Stomach smooth muscle (tissue), 2 donors: ENCODE data around the gene YEATS2.
"Not testable (repeated sequence)": the region's sequence is repeated elsewhere in the genome, so short reads cannot be mapped to it uniquely, and the experiment has no call there.

ENCODE experiments used
- H3K27ac ChIP-seq: one replicate; pipeline ENCODE4 v1.7.0; 2013; ENCODE audit warnings: mild to moderate bottlenecking, low read length, inconsistent platforms
- H3K27me3 ChIP-seq, 2 donors: one replicate each; pipeline ENCODE4 v1.7.0; 2013; ENCODE audit warnings: low read length in 2 of 2; ENCODE audit not compliant: insufficient read depth in 2 of 2, control insufficient read depth in 1 of 2
- H3K36me3 ChIP-seq, 2 donors: one replicate each; pipeline ENCODE4 v1.7.0; 2013; ENCODE audit warnings: low read length in 2 of 2; ENCODE audit not compliant: control insufficient read depth in 2 of 2, insufficient read depth in 2 of 2
- H3K4me1 ChIP-seq: one replicate; pipeline ENCODE4 v1.7.0; 2013; ENCODE audit warnings: low read length; ENCODE audit not compliant: control insufficient read depth, insufficient read depth
- H3K4me3 ChIP-seq, 2 donors: one replicate each; pipeline ENCODE4 v1.7.0; 2013; ENCODE audit warnings: low read length in 2 of 2
- H3K9ac ChIP-seq, 2 donors: one replicate each; pipeline ENCODE4 v1.7.0; 2013; ENCODE audit warnings: low read length in 2 of 2, mild to moderate bottlenecking in 1 of 2
- H3K9me3 ChIP-seq, 2 donors: one replicate each; pipeline ENCODE4 v1.7.0; 2013; ENCODE audit warnings: low read length in 2 of 2; ENCODE audit not compliant: control insufficient read depth in 2 of 2
- donor health status: healthy.
- donor health status: Pancreatic carcinoma.

Gene YEATS2

GRCh38 chr3:183690402-183690995, 7.1 kb upstream of the YEATS2 start:
- no peak overlapping the region for H3K4me3 ChIP-seq
- no peak overlapping the region for H3K9ac ChIP-seq
- H3K9me3 ChIP-seq, result no peaks in the 10 kb centered on the region
- no peaks in the 10 kb centered on the region for H3K36me3 ChIP-seq
- H3K4me1 ChIP-seq, result no peaks in the 10 kb centered on the region
- no peaks in the 10 kb centered on the region for H3K27me3 ChIP-seq
- H3K27ac ChIP-seq, result no peak overlapping the region

DNA sequence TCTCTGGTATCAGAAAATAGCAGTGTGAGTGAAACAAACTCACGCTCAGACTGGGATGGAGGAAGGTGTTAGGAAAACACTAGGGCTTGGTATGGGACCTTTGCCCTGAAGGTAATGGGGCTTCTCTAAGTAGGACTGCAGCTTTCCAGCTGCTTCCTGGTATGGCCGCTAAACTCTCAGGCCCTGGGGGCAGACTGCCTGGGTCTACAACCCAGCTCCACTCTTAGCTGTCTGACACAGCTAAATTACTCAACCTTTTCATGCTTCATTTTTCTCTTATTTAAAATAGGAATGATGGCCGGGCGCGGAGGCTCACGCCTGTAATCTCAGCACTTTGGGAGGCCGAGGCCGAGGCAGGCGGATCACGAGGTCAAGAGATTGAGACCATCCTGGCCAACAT, 5.2 kb upstream of the YEATS2 start:
- H3K27ac ChIP-seq, result no peak overlapping the region
- H3K4me3 ChIP-seq, result no peak overlapping the region
- H3K9ac ChIP-seq, result no peak overlapping the region
- H3K9me3 ChIP-seq, result no peaks in the 10 kb centered on the region
- H3K36me3 ChIP-seq, result no peaks in the 10 kb centered on the region
- peaks cover 3% of the 10 kb centered on the region for H3K4me1 ChIP-seq
- no peaks in the 10 kb centered on the region for H3K27me3 ChIP-seq

DNA sequence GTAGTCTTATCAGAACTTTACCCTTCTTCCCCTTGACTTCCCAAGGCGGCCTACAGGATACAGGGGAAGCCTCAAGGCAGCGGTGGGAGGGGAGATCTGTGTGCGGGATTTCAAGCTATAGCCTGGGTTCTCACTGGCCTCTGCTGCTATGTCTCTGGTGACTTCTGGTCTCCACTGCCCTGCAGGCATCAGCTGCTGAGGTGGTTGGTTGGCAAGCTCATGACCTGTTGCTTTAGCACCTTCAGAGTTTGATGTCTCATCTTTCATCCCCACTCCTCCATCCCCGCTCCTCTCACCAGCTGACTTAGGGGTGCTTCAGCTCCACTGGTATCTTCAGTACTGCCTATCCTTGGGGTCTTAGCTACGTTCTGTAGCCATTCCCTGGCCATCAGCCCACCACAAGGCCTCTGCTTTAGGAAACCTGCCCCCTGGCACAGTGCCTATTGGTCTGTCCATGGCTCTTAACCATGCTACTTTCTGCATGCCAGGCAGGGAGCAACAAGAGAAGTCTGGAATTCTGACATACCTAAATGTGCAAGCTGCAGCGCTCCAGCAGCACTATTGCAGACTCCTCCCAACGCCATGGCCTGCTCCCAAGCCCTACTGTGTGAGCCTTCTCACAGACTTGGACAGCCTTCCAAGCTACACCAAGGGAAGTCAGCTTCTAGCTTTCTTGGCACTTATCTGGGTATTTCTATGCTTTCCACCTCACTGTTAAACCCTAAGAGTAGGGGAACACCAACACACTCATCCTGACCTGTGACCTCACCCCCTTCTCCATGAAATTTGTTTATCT, 1.8 kb upstream of the YEATS2 start:
- Histone ChIP-seq H3K9me3 (no peaks in the 10 kb centered on the region), H3K27me3 (no peaks in the 10 kb centered on the region), H3K27ac (no peak overlapping the region), H3K9ac (no peak overlapping the region), H3K4me3 (no peak overlapping the region), H3K36me3 (no peaks in the 10 kb centered on the region), H3K4me1 (peaks cover 11% of the 10 kb centered on the region)

GRCh38 chr3:183697123-183697609, 431 bp upstream of the YEATS2 start:
- Histone ChIP-seq H3K9me3 (no peaks in the 10 kb centered on the region), H3K9ac (peak overlapping the region; percentile 64 to 68), H3K4me3 (peak overlapping the region; percentile 89 to 93), H3K4me1 (peaks cover 11% of the 10 kb centered on the region), H3K27me3 (no peaks in the 10 kb centered on the region), H3K27ac (no peak overlapping the region), H3K36me3 (no peaks in the 10 kb centered on the region)

DNA sequence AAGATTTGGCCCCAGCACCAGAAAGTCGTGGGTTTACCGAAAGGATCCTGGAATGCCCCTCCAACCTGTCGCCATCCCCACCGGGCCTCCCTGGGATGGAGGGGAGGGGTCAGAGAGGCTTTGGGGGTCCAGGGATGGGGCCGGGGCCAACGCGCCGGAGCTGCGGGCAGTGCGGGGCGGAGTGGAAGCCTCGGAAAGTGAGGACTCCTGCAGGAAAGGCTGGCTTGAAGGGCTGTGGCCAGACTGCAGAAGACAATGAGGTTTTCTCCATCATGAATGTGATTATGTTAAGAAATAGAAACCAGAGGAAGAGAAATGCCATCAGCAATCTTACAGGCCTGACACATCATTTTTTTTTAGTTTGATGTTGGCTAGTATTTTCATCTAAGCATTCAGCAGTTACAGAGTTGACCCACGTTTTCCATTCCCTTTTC, 738 bp downstream of the YEATS2 start:
- peak overlapping the region; percentile 73 for H3K27ac ChIP-seq
- H3K9me3 ChIP-seq, result no peaks in the 10 kb centered on the region
- H3K4me1 ChIP-seq, result peaks cover 11% of the 10 kb centered on the region
- H3K27me3 ChIP-seq, result no peaks in the 10 kb centered on the region
- peak overlapping the region; percentile 84 to 85 for H3K9ac ChIP-seq
- H3K36me3 ChIP-seq, result no peaks in the 10 kb centered on the region
- H3K4me3 ChIP-seq, result peak overlapping the region; percentile 89 to 93

GRCh38 chr3:183698756-183699155, 1.2 kb downstream of the YEATS2 start:
- peak overlapping the region; percentile 37 to 85 for H3K9ac ChIP-seq
- H3K4me3 ChIP-seq, result peak overlapping the region; percentile 89 to 93
- no peak overlapping the region for H3K27ac ChIP-seq
- no peaks in the 10 kb centered on the region for H3K27me3 ChIP-seq
- peaks cover 11% of the 10 kb centered on the region for H3K4me1 ChIP-seq
- no peaks in the 10 kb centered on the region for H3K9me3 ChIP-seq
- H3K36me3 ChIP-seq, result no peaks in the 10 kb centered on the region

DNA sequence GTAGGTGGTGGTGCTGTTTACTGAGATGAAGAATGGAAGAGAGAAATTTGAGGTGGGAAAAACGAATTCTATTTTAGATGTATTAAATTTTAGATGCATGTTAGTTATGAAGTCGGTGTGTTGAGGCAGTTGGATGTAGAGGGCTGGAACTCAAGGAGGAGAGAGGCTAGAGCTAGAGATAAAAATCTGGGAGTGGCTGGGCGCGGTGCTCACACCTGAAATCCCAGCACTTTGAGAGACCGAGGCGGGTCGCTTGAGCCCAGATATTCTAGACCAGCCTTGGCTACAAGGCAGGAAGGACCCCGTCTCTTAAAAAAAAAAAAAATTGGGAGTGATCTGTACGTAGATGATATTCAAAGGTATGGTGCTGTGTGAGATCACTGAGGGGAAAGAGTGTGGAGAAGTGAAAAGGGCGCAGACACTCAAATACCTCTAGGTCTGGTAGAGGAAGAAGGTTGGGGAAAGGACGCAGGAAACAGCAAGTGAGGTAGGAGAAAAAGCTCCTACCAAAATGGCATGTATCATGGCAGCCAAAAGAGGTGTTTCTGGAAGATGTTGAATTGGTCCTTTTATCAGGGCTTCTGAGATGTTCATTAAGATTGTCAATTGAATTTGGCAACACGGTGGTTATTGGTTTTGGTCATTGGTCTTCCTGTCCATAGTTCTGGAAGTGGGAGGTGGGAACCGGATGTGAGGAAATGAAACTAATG, 1.8 kb downstream of the YEATS2 start:
- Histone ChIP-seq H3K27ac (no peak overlapping the region), H3K9me3 (no peaks in the 10 kb centered on the region), H3K4me3 (peak overlapping the region; percentile 89 to 93), H3K4me1 (peaks cover 11% of the 10 kb centered on the region), H3K9ac (peak overlapping the region in 1 of 2 donors; percentile 85), H3K36me3 (no peaks in the 10 kb centered on the region), H3K27me3 (no peaks in the 10 kb centered on the region)

- H3K27ac ChIP-seq, result no peak overlapping the region
- no peaks in the 10 kb centered on the region for H3K9me3 ChIP-seq
- H3K36me3 ChIP-seq, result no peaks in the 10 kb centered on the region
- no peak overlapping the region for H3K9ac ChIP-seq
- no peak overlapping the region for H3K4me3 ChIP-seq
- H3K4me1 ChIP-seq, result peaks cover 11% of the 10 kb centered on the region
- H3K27me3 ChIP-seq, result no peaks in the 10 kb centered on the region
Measured at GRCh38 chr3:183701744-183702143, 4.1 kb downstream of the YEATS2 start.

GRCh38 chr3:183703892-183704291, 6.3 kb downstream of the YEATS2 start:
- not testable (repeated sequence) for H3K4me1 ChIP-seq

DNA sequence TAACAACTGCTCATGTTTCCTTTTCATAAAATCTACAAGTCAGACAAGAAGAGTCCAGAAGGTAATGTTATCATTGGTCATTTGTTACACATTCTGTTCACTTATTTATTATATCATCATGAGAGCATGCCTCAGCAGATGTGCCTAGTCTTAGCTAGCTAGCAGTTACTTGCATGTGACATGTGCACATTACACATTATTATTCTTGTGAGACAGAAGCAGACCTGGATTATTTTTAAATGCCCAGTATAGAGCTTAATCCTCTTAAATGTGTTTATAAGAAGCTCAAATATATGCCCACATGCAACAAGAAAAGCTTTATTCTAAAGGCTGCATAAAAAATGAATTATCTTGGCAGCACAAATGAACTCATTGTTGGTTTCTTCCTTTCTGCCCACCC, 12.6 kb downstream of the YEATS2 start:
- Histone ChIP-seq H3K9me3 (no peaks in the 10 kb centered on the region), H3K4me1 (no peaks in the 10 kb centered on the region), H3K27ac (no peak overlapping the region), H3K4me3 (no peak overlapping the region), H3K36me3 (no peaks in the 10 kb centered on the region), H3K27me3 (no peaks in the 10 kb centered on the region), H3K9ac (no peak overlapping the region)

More at GRCh38 chr3:183703892-183704291, 6.3 kb downstream of the YEATS2 start:
- H3K9ac ChIP-seq, H3K9me3 ChIP-seq, H3K36me3 ChIP-seq, H3K27me3 ChIP-seq, H3K4me3 ChIP-seq, H3K27ac ChIP-seq: not testable (repeated sequence)
